ENCODE measurements around the gene UST. TPM values are rescaled to one million over a fixed set of nuclear protein-coding genes. Genes with fewer than 3 reads are reported as not detected.

Gene UST
- total and polyA plus RNA-seq, 4 donors = 0.24 to 2.7 (median 0.87) TPM

GRCh38 chr6:148822819-148823218 is 76.0 kb downstream of the UST start:
- H3K36me3 ChIP-seq (ENCODE audit: control insufficient read depth in 4 of 4, insufficient read depth in 3 of 4, low read depth in 1 of 4, low read length in 3 of 4) = no peaks in the 10 kb centered on the region
- TF ChIP-seq ATF3 (IDR thresholded peaks at IDR 0.05) (no peak), JUND (IDR thresholded peaks at IDR 0.05) (no peak), RXRA (IDR thresholded peaks at IDR 0.05) (no peak), HNF4A (conservative IDR thresholded peaks at IDR 0.05) (no peak), HNF4G (IDR thresholded peaks at IDR 0.05) (no peak), FOXA2 (IDR thresholded peaks at IDR 0.05) (no peak), SP1 (IDR thresholded peaks at IDR 0.05) (no peak), FOXA1 (IDR thresholded peaks at IDR 0.05) (no peak), CTCF (IDR thresholded peaks at IDR 0.05; ENCODE audit: low read depth, low read length, missing input control) (no peak), RAD21 (IDR thresholded peaks at IDR 0.05) (no peak), TAF1 (conservative IDR thresholded peaks at IDR 0.05) (no peak), REST (IDR thresholded peaks at IDR 0.05) (no peak), ZBTB33 (IDR thresholded peaks at IDR 0.05) (no peak), YY1 (IDR thresholded peaks at IDR 0.05) (no peak), NR2F2 (IDR thresholded peaks at IDR 0.05) (no peak), MAX (IDR thresholded peaks at IDR 0.05) (no peak), EGR1 (IDR thresholded peaks at IDR 0.05; ENCODE audit: low read depth in 2 of 2) (no peak), GABPA (IDR thresholded peaks at IDR 0.05 in 1 of 2, conservative IDR thresholded peaks at IDR 0.05 in 1 of 2) (no peak)

More at GRCh38 chr6:148822819-148823218, 76.0 kb downstream of the UST start:
- Histone ChIP-seq H3K27ac (ENCODE audit: low read depth in 1 of 2, low read length in 2 of 2) (no peak overlapping the region), H3K9ac (ENCODE audit: low read depth in 1 of 2, low read length in 2 of 2) (no peak overlapping the region), H3K4me1 (ENCODE audit: control insufficient read depth in 4 of 4, insufficient read depth in 4 of 4, low read length in 3 of 4) (peaks cover 0 to 6% (median 0%) of the 10 kb centered on the region in 4 donors), H3K27me3 (ENCODE audit: control insufficient read depth in 4 of 4, insufficient read depth in 4 of 4, low read length in 3 of 4) (no peaks in the 10 kb centered on the region), H3K4me3 (ENCODE audit: low read depth in 1 of 3, low read length in 3 of 3) (no peak overlapping the region), H3K9me3 (ENCODE audit: control insufficient read depth in 4 of 4, low read length in 3 of 4) (no peaks in the 10 kb centered on the region)
- DNase-seq (ENCODE audit: low spot score) = no peak
